ENCODE data around the gene GAB2. TPM values are rescaled to one million over a fixed set of nuclear protein-coding genes. Genes with fewer than 3 reads are reported as not detected.

The GAB2 gene
- total and polyA plus RNA-seq, 2 experiments from 2014 or later = 4.9 to 10.2 TPM

GRCh38 chr11:78355309-78355705, 62.3 kb downstream of the GAB2 start:
- Histone ChIP-seq H3K4me1 (ENCODE audit: insufficient read depth) (peaks cover 17% of the 10 kb centered on the region), H2AFZ (no peak overlapping the region), H3K9me3 (ENCODE audit: low read depth) (no peaks in the 10 kb centered on the region), H3K4me2 (peak overlapping the region; percentile 31), H3K36me3 (replicated peaks; ENCODE audit: insufficient read depth, low read depth) (no peaks in the 10 kb centered on the region), H3K4me3 (no peak overlapping the region), H3K9me2 (replicated peaks; ENCODE audit: insufficient read depth) (no peaks in the 10 kb centered on the region), H3K79me2 (peaks cover 56% of the 10 kb centered on the region), H3K27me3 (no peaks in the 10 kb centered on the region), H4K20me1 (ENCODE audit: insufficient read depth, poor library complexity, severe bottlenecking) (no peaks in the 10 kb centered on the region), H3K27ac (peak overlapping the region; percentile 27)
- TF ChIP-seq CTCF (IDR thresholded peaks at IDR 0.05; ENCODE audit: poor library complexity) (no peak), EZH2 (IDR thresholded peaks at IDR 0.05; ENCODE audit: borderline replicate concordance) (no peak), EZH2phosphoT487 (IDR thresholded peaks at IDR 0.05; ENCODE audit: low read depth, severe bottlenecking, unreplicated experiment) (no peak)
- 85% methylated on average over 6 of the region's 6 CpGs for WGBS (ENCODE audit: low lambda C conversion rate, missing lambda C conversion rate)
- no peak for DNase-seq (ENCODE audit: low spot score)

DNA sequence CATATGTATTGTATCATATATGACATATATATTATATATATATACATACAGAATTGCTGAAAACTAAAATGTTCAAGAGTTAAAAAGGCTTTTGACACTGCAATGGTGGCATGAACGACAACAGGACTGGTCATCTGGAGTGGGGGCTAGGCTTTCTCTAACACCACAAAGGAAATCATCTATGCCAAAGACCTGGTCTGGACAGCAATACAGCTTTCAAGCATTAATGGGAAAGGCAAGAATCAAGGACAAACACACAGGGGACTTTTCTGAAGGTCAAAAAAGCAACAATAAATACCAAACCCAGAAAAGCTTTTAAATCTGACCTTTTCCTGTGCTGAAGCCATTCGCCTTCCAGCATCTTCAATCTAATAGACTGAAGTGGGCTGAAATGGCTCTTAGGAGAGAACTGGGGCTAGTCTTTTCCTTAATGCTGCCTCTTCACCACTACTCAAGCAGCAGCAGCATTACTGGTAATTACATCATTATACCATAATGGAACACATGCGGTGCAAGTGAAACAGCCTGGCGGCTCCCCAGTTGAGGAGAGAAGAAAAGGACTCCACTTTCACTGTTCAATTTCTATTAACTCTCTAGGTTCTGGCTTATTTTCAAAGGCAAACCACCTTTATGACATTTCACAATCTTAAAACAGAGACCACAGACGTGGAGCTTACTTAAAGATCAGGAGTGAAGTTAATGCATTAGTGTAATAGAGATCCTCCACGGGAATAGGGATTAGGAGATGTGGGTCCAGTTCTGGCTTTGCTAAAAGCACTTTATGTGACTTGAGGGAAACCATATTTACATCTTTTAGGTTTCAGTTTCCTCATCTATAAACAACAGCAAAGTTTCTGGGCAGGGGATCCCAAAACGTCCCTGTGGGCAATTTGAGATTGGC, 63.0 kb downstream of the GAB2 start:
- no peak overlapping the region for H2AFZ ChIP-seq
- no peak for DNase-seq (ENCODE audit: low spot score)

DNA sequence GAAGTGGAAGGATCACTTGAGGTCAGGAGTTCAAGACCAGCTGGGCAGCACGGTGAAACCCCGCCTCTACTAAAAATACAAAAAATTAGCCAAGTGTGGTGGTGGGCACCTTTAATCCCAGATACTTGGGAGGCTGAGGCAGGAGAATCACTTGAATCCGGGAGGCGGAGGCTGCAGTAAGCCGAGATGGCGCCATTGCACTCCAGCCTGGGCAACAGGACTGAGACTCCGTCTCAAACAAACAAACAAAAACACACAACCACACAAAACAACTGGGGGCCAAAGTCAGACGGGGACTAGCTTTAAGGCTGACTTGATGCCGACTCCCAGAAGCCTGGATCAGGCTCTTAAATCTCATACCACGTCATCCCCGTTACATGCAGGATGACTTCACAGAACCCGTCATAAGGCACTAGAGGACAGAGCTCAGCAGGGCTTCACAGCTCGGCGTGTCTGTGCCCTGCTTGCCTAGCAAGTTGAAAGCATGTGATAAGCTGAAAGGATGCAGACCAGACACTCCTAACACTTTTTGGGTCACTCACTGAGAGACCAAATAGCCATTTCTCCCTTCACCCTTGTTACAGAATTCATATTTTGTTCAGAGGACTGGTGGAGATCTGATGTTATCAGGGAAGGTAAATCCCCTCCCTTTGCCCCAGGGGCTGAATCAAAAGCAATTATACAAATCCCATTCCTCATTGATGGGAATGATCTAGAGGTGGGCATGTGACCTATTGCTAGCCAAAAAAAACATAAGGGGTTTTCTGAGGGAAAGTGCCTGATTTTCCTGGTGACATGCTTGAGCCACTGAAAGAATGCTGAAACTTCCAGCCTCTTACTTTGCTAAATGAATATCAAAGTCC, 65.4 kb downstream of the GAB2 start:
- TF ChIP-seq EZH2 (IDR thresholded peaks at IDR 0.05; ENCODE audit: borderline replicate concordance) (no peak), EZH2phosphoT487 (IDR thresholded peaks at IDR 0.05; ENCODE audit: low read depth, severe bottlenecking, unreplicated experiment) (no peak), CTCF (IDR thresholded peaks at IDR 0.05; ENCODE audit: poor library complexity) (no peak)
- no peaks in the 10 kb centered on the region for H3K9me2 ChIP-seq (replicated peaks; ENCODE audit: insufficient read depth)
- H4K20me1 ChIP-seq (ENCODE audit: insufficient read depth, poor library complexity, severe bottlenecking) = no peaks in the 10 kb centered on the region
- no peaks in the 10 kb centered on the region for H3K9me3 ChIP-seq (ENCODE audit: low read depth)
- WGBS (ENCODE audit: low lambda C conversion rate, missing lambda C conversion rate) = 72% methylated on average over 14 of the region's 14 CpGs
- no peaks in the 10 kb centered on the region for H3K36me3 ChIP-seq (replicated peaks; ENCODE audit: insufficient read depth, low read depth)
- no peak overlapping the region for H2AFZ ChIP-seq
- H3K27ac ChIP-seq = peak overlapping the region; percentile 79
- no peak overlapping the region for H3K4me2 ChIP-seq
- H3K27me3 ChIP-seq = no peaks in the 10 kb centered on the region
- H3K4me3 ChIP-seq = no peak overlapping the region
- H3K79me2 ChIP-seq = peaks cover 65% of the 10 kb centered on the region
- peaks cover 32% of the 10 kb centered on the region for H3K4me1 ChIP-seq (ENCODE audit: insufficient read depth)
- DNase-seq (ENCODE audit: low spot score) = peak; percentile 24

More for the DNA sequence above, 63.0 kb downstream of the GAB2 start:
- H3K79me2 ChIP-seq = peaks cover 53% of the 10 kb centered on the region
- H3K27me3 ChIP-seq = no peaks in the 10 kb centered on the region
- TF ChIP-seq CTCF (IDR thresholded peaks at IDR 0.05; ENCODE audit: poor library complexity) (no peak), EZH2phosphoT487 (IDR thresholded peaks at IDR 0.05; ENCODE audit: low read depth, severe bottlenecking, unreplicated experiment) (no peak), EZH2 (IDR thresholded peaks at IDR 0.05; ENCODE audit: borderline replicate concordance) (no peak)
- peaks cover 21% of the 10 kb centered on the region for H3K4me1 ChIP-seq (ENCODE audit: insufficient read depth)
- 45% methylated on average over 7 of the region's 7 CpGs for WGBS (ENCODE audit: low lambda C conversion rate, missing lambda C conversion rate)
- H3K9me3 ChIP-seq (ENCODE audit: low read depth) = no peaks in the 10 kb centered on the region
- peak overlapping the region; percentile 27 for H3K27ac ChIP-seq
- peak overlapping the region; percentile 31 for H3K4me2 ChIP-seq
- H4K20me1 ChIP-seq (ENCODE audit: insufficient read depth, poor library complexity, severe bottlenecking) = no peaks in the 10 kb centered on the region
- H3K9me2 ChIP-seq (replicated peaks; ENCODE audit: insufficient read depth) = no peaks in the 10 kb centered on the region
- H3K4me3 ChIP-seq = no peak overlapping the region
- no peaks in the 10 kb centered on the region for H3K36me3 ChIP-seq (replicated peaks; ENCODE audit: insufficient read depth, low read depth)

Data from hepatocyte (in vitro differentiated cells).